HFF-Myc (cell line): ENCODE results near the gene THOC2.
"Not testable (repeated sequence)": the region's sequence is repeated elsewhere in the genome, so short reads cannot be mapped to it uniquely, and the experiment has no call there.

Experiments used
- DNase-seq: peaks from one replicate; pipeline ENCODE4 v3.0.0-alpha.2; 2011; ENCODE audit warnings: low read depth; ENCODE audit errors: extremely low read depth
- H3K4me3 ChIP-seq: replicated peaks from 2 replicates; pipeline ENCODE4 v1.5.1; 2011; ENCODE audit warnings: low read depth, mild to moderate bottlenecking, control low read depth, low read length
- CTCF ChIP-seq: IDR thresholded peaks from 2 replicates; pipeline ENCODE4 v1.5.1; 2012; ENCODE audit warnings: mild to moderate bottlenecking, low read depth, low read length, control low read depth; ENCODE audit errors: missing control alignments

Gene THOC2

GRCh38 chrX:123713434-123713833, 19.4 kb downstream of the THOC2 start:
- no peak overlapping the region for H3K4me3 ChIP-seq
- DNase-seq: no peak
- no peak for TF ChIP-seq CTCF

- not testable (repeated sequence) for H3K4me3 ChIP-seq, DNase-seq
These were observed 21.7 kb downstream of the THOC2 start for GRCh38 chrX:123711201-123711600.

GRCh38 chrX:123704781-123705180, 28.1 kb downstream of the THOC2 start:
- no peak for TF ChIP-seq CTCF
- no peak overlapping the region for H3K4me3 ChIP-seq
- DNase-seq: no peak

- TF ChIP-seq CTCF: no peak
- no peak for DNase-seq
- no peak overlapping the region for H3K4me3 ChIP-seq
These were observed 33.8 kb downstream of the THOC2 start for GRCh38 chrX:123698979-123699520.

GRCh38 chrX:123696334-123696733, 36.5 kb downstream of the THOC2 start:
- TF ChIP-seq CTCF: no peak
- DNase-seq: no peak
- H3K4me3 ChIP-seq: no peak overlapping the region

GRCh38 chrX:123695242-123695641, 37.6 kb downstream of the THOC2 start:
- no peak for TF ChIP-seq CTCF
- no peak overlapping the region for H3K4me3 ChIP-seq
- DNase-seq: no peak

GRCh38 chrX:123691776-123692175, 41.1 kb downstream of the THOC2 start:
- no peak for TF ChIP-seq CTCF
- DNase-seq: no peak
- no peak overlapping the region for H3K4me3 ChIP-seq
